ENCODE data around the gene RBMX.

RBMX gene

DNA sequence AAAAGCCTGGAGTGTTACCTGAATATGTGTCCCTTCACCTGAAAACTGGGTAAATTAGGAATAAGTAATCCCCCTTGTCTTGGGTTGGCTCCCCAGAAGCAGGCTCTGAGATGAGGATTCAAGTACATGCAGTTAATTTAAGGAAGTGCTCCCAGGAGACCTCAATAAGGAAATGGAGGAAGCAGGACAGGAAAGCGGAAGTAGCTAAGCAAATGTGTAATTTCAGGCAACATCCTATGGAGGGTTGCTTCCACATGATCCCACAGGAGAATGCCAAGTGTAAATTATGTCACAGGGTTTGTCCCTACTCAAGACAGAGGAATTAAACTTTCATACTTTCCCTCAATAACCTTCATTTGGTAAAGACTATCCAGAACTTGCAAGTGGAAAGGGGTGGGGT, 51.7 kb downstream of the RBMX start:
- DNase-seq: peak; percentile 47 to 70

- no peak for DNase-seq
These were observed 53.5 kb downstream of the RBMX start for GRCh38 chrX:136827026-136827425.

- DNase-seq: peak; percentile 10 to 18
These were observed 54.8 kb downstream of the RBMX start for GRCh38 chrX:136825771-136826170.
